SK-N-SH treated with all-trans-retinoic acid at 6 μM for 48 hours (cell line): ENCODE results near the gene KRT36.

Source experiments
- ATAC-seq: fragments of 200-7000 bp; cut with Tn5 transposase; 3 replicates; pipeline ENCODE4 v1.9.1; 2020; ENCODE audit warnings: mild to moderate bottlenecking, moderate library complexity
- ARNTL ChIP-seq: fragments of 450-650 bp; formaldehyde crosslinking; IDR thresholded peaks from 2 replicates; pipeline ENCODE4 v1.5.0; 2020; ENCODE audit warnings: low read depth, mild to moderate bottlenecking, moderate library complexity, borderline replicate concordance
- BACH2 ChIP-seq: fragments of 250-450 bp; sonication (Bioruptor Pico); IDR thresholded peaks from 2 replicates; pipeline ENCODE4 v1.9.0; 2021; ENCODE audit warnings: mild to moderate bottlenecking, borderline replicate concordance
- CREB5 ChIP-seq: fragments of 250-450 bp; sonication (Bioruptor Pico); IDR thresholded peaks from 2 replicates; pipeline ENCODE4 v1.5.1; 2020; ENCODE audit warnings: low read depth, mild to moderate bottlenecking, moderate library complexity
- CSDC2 ChIP-seq: fragments of 250-450 bp; sonication (Bioruptor Pico); IDR thresholded peaks from 2 replicates; pipeline ENCODE4 v1.5.0; 2020; ENCODE audit warnings: mild to moderate bottlenecking, moderate library complexity
- CSRNP3 ChIP-seq: fragments of 250-450 bp; sonication (Bioruptor Pico); IDR thresholded peaks from 2 replicates; pipeline ENCODE4 v1.5.1; 2021; ENCODE audit warnings: mild to moderate bottlenecking, moderate library complexity
- ESRRG ChIP-seq: fragments of 250-450 bp; sonication (Bioruptor Pico); IDR thresholded peaks from 2 replicates; pipeline ENCODE4 v1.6.1; 2021; ENCODE audit warnings: mild to moderate bottlenecking
- GLIS3 ChIP-seq: fragments of 250-450 bp; sonication (Bioruptor Pico); IDR thresholded peaks from 2 replicates; pipeline ENCODE4 v1.5.0; 2020; ENCODE audit warnings: mild to moderate bottlenecking, moderate library complexity
- ISL1 ChIP-seq: fragments of 250-450 bp; sonication (Bioruptor Pico); IDR thresholded peaks from 2 replicates; pipeline ENCODE4 v2.1.2; 2022; ENCODE audit warnings: mild to moderate bottlenecking, moderate library complexity
- OSR1 ChIP-seq: fragments of 250-450 bp; sonication (Bioruptor Pico); IDR thresholded peaks from 2 replicates; pipeline ENCODE4 v1.8.0; 2022; ENCODE audit warnings: moderate library complexity, mild to moderate bottlenecking, inconsistent platforms
- PATZ1 ChIP-seq: fragments of 250-450 bp; sonication (Bioruptor Pico); IDR thresholded peaks from 2 replicates; pipeline ENCODE4 v1.8.0; 2020; ENCODE audit warnings: mild to moderate bottlenecking, moderate library complexity, borderline replicate concordance
- PPARA ChIP-seq: fragments of 250-450 bp; sonication (Bioruptor Pico); IDR thresholded peaks from 2 replicates; pipeline ENCODE4 v1.5.0; 2020; ENCODE audit warnings: mild to moderate bottlenecking, borderline replicate concordance
- RARB ChIP-seq: fragments of 250-450 bp; sonication (Bioruptor Pico); IDR thresholded peaks from 2 replicates; pipeline ENCODE4 v1.8.0; 2021; ENCODE audit warnings: mild to moderate bottlenecking, moderate library complexity
- SNAI2 ChIP-seq: fragments of 250-450 bp; sonication (Bioruptor Pico); IDR thresholded peaks from 2 replicates; pipeline ENCODE4 v1.5.0; 2020; ENCODE audit warnings: mild to moderate bottlenecking, moderate library complexity
- TCF4 ChIP-seq: fragments of 250-450 bp; sonication (Bioruptor Pico); IDR thresholded peaks from 2 replicates; pipeline ENCODE4 v1.8.0; 2021; ENCODE audit warnings: mild to moderate bottlenecking, moderate library complexity, borderline replicate concordance
- TOX ChIP-seq: fragments of 250-450 bp; sonication (Bioruptor Pico); IDR thresholded peaks from 2 replicates; pipeline ENCODE4 v1.8.0; 2021; ENCODE audit warnings: mild to moderate bottlenecking, moderate library complexity, borderline replicate concordance
- ZC3H10 ChIP-seq: fragments of 250-450 bp; sonication (Bioruptor Pico); IDR thresholded peaks from 2 replicates; pipeline ENCODE4 v1.5.1; 2021; ENCODE audit warnings: mild to moderate bottlenecking, moderate library complexity
- ZFP3 ChIP-seq: fragments of 250-450 bp; sonication (Bioruptor Pico); IDR thresholded peaks from 2 replicates; pipeline ENCODE4 v1.5.0; 2020; ENCODE audit warnings: mild to moderate bottlenecking, moderate library complexity
- ZFP30 ChIP-seq: fragments of 450-650 bp; formaldehyde crosslinking; IDR thresholded peaks from 2 replicates; pipeline ENCODE4 v1.5.0; 2022; ENCODE audit warnings: mild to moderate bottlenecking, moderate library complexity
- ZNF565 ChIP-seq: fragments of 450-650 bp; formaldehyde crosslinking; conservative IDR thresholded peaks from 2 replicates; pipeline ENCODE4 v1.5.0; 2020; ENCODE audit warnings: low read depth, mild to moderate bottlenecking, moderate library complexity
- ZNF70 ChIP-seq: fragments of 450-650 bp; formaldehyde crosslinking; IDR thresholded peaks from 2 replicates; pipeline ENCODE4 v1.5.0; 2020; ENCODE audit warnings: mild to moderate bottlenecking, moderate library complexity
- ZNF8 ChIP-seq: fragments of 450-650 bp; formaldehyde crosslinking; IDR thresholded peaks from 2 replicates; pipeline ENCODE4 v1.5.0; 2020; ENCODE audit warnings: mild to moderate bottlenecking, moderate library complexity
- TF ChIP-seq, protein P1 (sequence below): fragments of 250-450 bp; sonication (Bioruptor Pico); IDR thresholded peaks from 2 replicates; pipeline ENCODE4 v1.5.0; 2020; ENCODE audit warnings: mild to moderate bottlenecking, moderate library complexity

The KRT36 gene

DNA sequence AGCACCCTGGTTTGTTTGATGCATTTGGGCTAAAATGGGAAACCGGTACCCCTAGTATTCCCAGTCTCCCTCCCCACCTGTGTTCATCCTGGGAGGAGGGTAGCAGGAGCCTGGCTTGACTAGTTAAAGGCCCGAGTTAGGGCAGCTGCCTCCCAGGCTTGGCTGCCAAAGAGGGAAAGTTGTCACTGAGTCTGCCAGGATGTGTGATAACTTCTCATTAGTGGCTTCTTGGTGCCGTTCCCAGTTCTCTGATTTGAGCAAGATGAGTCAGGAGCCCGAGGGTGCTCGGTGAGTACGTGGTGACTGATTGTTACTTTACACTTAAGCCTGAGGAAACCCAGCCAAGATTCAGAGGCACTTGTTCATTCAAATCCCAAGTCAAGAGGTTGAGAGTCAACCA is 25.0 kb downstream of the KRT36 start:
- peak; percentile 61; the same call in 2 of the 3 replicates for ATAC-seq
- no peak for TF ChIP-seq TCF4 (CRISPR knock-in tag)
- no peak for TF ChIP-seq ISL1
- no peak for TF ChIP-seq RARB (CRISPR knock-in tag)
- no peak for TF ChIP-seq TOX
- no peak for TF ChIP-seq BACH2 (CRISPR knock-in tag)
- TF ChIP-seq ARNTL (CRISPR knock-in tag), result no peak
- no peak for TF ChIP-seq ZNF70 (CRISPR knock-in tag)
- TF ChIP-seq CREB5, result no peak
- TF ChIP-seq OSR1 (CRISPR knock-in tag), result no peak

DNA sequence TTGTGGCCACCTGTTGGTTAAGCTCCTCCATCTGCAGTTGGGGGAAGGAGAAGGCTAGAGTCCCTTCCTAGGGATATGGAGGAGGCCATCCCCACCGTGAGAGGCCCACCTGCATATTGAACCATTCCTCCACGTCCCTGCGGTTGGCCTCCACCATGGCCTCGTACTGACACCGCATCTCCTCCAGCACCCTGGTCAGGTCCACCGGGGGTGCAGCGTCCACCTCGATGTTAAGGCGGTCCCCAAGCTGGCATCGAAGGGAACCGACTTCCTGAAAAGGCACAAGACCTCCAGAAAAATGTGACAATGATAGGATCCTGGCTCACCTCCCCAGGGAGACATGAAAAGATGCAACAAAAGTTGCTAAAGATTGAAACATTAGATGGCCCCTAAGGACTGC is 25.5 kb downstream of the KRT36 start:
- ATAC-seq, result no peak
- TF ChIP-seq ZFP3 (CRISPR knock-in tag) (no peak), ZNF8 (CRISPR knock-in tag) (no peak), BACH2 (CRISPR knock-in tag) (no peak), ESRRG (CRISPR knock-in tag) (no peak), ZNF565 (CRISPR knock-in tag) (no peak), GLIS3 (CRISPR knock-in tag) (no peak), PATZ1 (CRISPR knock-in tag) (no peak), ZC3H10 (no peak)

DNA sequence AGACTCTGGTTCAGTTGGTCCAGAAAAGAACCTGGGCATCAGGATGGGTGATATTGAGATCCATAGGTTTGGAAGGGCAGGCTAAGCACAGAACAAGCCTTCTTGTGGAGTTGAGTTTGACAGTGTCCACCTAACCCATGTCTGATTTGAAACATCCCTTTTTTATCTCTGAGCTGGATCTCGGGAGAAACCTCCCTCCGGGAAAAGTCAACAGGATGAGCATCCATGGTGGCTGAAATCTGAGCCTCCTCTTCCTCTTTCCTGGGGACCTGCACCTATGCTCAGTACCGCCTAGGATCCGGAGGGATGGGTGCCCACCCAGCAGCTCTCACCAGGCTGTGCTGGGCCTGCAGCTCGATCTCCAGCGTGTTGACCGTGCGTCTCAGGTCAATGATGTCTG is 26.0 kb downstream of the KRT36 start:
- TF ChIP-seq PPARA (CRISPR knock-in tag) (no peak), ISL1 (no peak), GLIS3 (CRISPR knock-in tag) (no peak), ZFP30 (CRISPR knock-in tag) (no peak), ZFP3 (CRISPR knock-in tag) (no peak), RARB (CRISPR knock-in tag) (no peak), ZNF8 (CRISPR knock-in tag) (no peak), ESRRG (CRISPR knock-in tag) (no peak), ARNTL (CRISPR knock-in tag) (no peak), ZNF565 (CRISPR knock-in tag) (no peak), ZNF70 (CRISPR knock-in tag) (no peak), ZC3H10 (no peak), CSDC2 (CRISPR knock-in tag) (no peak), OSR1 (CRISPR knock-in tag) (no peak)
- no peak for ATAC-seq

DNA sequence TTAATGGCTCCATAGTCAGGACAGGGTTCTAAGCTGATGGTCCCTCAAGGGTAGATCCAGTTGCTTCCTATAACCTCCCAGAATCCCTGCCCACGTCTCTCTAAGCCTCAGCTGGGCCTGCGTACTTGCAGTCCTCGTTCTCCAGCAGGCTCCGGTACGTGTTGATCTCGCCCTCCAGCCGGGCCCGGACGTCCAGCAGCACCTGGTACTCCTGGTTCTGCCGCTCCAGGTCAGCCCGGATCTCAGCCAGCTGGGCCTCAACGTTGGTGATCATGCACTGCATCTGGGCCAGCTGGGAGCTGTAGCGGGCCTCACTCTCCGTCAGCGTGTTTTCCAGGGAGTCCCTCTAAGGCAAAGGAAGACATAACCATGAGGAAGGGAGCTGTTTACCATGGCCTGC is 27.0 kb downstream of the KRT36 start:
- ATAC-seq, result no peak
- no peak for TF ChIP-seq GLIS3 (CRISPR knock-in tag)
- TF ChIP-seq ZC3H10, result no peak
- TF ChIP-seq CREB5, result no peak
- TF ChIP-seq ZFP3 (CRISPR knock-in tag), result no peak
- TF ChIP-seq, protein P1, sequence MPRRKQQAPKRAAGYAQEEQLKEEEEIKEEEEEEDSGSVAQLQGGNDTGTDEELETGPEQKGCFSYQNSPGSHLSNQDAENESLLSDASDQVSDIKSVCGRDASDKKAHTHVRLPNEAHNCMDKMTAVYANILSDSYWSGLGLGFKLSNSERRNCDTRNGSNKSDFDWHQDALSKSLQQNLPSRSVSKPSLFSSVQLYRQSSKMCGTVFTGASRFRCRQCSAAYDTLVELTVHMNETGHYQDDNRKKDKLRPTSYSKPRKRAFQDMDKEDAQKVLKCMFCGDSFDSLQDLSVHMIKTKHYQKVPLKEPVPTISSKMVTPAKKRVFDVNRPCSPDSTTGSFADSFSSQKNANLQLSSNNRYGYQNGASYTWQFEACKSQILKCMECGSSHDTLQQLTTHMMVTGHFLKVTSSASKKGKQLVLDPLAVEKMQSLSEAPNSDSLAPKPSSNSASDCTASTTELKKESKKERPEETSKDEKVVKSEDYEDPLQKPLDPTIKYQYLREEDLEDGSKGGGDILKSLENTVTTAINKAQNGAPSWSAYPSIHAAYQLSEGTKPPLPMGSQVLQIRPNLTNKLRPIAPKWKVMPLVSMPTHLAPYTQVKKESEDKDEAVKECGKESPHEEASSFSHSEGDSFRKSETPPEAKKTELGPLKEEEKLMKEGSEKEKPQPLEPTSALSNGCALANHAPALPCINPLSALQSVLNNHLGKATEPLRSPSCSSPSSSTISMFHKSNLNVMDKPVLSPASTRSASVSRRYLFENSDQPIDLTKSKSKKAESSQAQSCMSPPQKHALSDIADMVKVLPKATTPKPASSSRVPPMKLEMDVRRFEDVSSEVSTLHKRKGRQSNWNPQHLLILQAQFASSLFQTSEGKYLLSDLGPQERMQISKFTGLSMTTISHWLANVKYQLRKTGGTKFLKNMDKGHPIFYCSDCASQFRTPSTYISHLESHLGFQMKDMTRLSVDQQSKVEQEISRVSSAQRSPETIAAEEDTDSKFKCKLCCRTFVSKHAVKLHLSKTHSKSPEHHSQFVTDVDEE (CRISPR knock-in tag), result no peak
- TF ChIP-seq CSDC2 (CRISPR knock-in tag), result no peak
- TF ChIP-seq PPARA (CRISPR knock-in tag), result no peak
- TF ChIP-seq ISL1, result no peak
- no peak for TF ChIP-seq TOX
- no peak for TF ChIP-seq ZNF565 (CRISPR knock-in tag)
- no peak for TF ChIP-seq ESRRG (CRISPR knock-in tag)
- TF ChIP-seq OSR1 (CRISPR knock-in tag), result no peak
- TF ChIP-seq SNAI2 (CRISPR knock-in tag), result no peak
- no peak for TF ChIP-seq CSRNP3 (CRISPR knock-in tag)
- TF ChIP-seq, all 23 proteins: peak for 0
